ENCODE data around the gene ZSCAN25. TPM values are rescaled to one million over a fixed set of nuclear protein-coding genes. Genes with fewer than 3 reads are reported as not detected.

Gene ZSCAN25
- total RNA-seq, 1 donor: 28.8 TPM

DNA sequence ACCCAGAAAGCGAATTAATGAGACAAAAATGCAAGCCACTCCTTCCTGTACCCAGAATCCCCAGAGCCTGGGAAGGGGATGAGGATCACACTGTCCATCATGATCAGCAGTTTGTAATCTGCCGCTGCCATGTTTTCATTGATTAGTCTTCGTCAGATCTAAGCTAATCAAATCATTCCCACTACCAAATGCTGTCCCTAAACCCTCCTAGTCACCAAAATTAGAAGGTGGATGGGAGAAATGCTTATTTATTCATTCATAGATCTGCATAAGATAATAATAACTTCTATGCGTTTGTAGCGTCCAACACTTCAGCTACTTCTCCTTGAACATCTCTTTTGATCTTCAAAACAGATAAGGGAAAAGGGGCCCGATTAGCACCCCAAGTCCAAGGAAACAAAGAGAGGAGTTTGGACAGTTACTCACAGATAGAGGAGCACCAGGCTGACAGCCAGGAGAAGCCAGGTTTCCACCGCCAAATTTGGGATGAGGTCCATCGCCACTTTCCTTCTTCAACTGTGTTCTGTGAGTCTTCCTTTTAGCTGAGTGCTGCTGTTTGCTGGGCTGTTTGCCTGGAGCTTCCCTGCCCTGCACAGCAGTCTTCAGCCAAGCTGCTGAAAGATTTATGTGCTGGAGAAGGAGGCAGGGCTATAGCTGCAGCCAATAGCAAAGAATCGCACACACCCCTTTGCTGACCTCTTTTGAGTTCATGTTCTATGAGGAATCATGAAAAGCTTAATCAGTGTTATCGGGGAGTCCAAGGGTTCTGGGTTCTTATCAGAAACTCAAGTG, 62.9 kb downstream of the ZSCAN25 start, which contains the start of gene CYP3A5:
CYP3A5 (minus strand) TSS at position 597 of the 792 bp plus-strand sequence; CDS start at position 497, 100 bp downstream.
- H3K4me1 ChIP-seq (ENCODE audit: insufficient read depth, low read length): no peaks in the 10 kb centered on the region
- no peak within 1 kb of the TSS for H3K4me3 ChIP-seq (ENCODE audit: low read length)
- no peaks in the 10 kb centered on the region for H3K9me3 ChIP-seq (ENCODE audit: low read depth, low read length)
- H3K27me3 ChIP-seq (ENCODE audit: insufficient read depth, low read length): no peaks in the 10 kb centered on the region

Other genes with a start within 250 kb of the ZSCAN25 start
- 282 TPM for gene ARPC1B, start 242.2 kb upstream of the ZSCAN25 start, total RNA-seq
- gene PDAP1, start 208.3 kb upstream of the ZSCAN25 start, total RNA-seq: 29.6 TPM
- 99.0 TPM for gene BUD31, start 208.0 kb upstream of the ZSCAN25 start, total RNA-seq
- 3.1 TPM for gene PTCD1, start 178.1 kb upstream of the ZSCAN25 start, total RNA-seq
- gene CPSF4, start 178.0 kb upstream of the ZSCAN25 start, total RNA-seq: 17.4 TPM
- 130 TPM for gene ATP5MF, start 150.8 kb upstream of the ZSCAN25 start, total RNA-seq
- gene ZNF789, start 144.1 kb upstream of the ZSCAN25 start, total RNA-seq: 6.1 TPM
- gene ZNF394, start 116.7 kb upstream of the ZSCAN25 start, total RNA-seq: 198 TPM
- 6.3 TPM for gene ZKSCAN5, start 112.3 kb upstream of the ZSCAN25 start, total RNA-seq
- gene FAM200A, start 64.8 kb upstream of the ZSCAN25 start, total RNA-seq: 1.0 TPM
- gene ZNF655, start 58.3 kb upstream of the ZSCAN25 start, total RNA-seq: 122 TPM
- 1.4 TPM for gene TMEM225B, start 18.7 kb upstream of the ZSCAN25 start, total RNA-seq
- 0.10 TPM for gene CYP3A5, start 63.0 kb downstream of the ZSCAN25 start, total RNA-seq
- not detected for gene CYP3A7, start 118.2 kb downstream of the ZSCAN25 start, total RNA-seq
- not detected for gene CYP3A4, start 167.2 kb downstream of the ZSCAN25 start, total RNA-seq
- gene CYP3A43, start 211.1 kb downstream of the ZSCAN25 start, total RNA-seq: not detected

Measured in mononuclear cell (primary cell).